IMR-90 (cell line): ENCODE data around the gene RAI14. TPM values are rescaled to one million over a fixed set of nuclear protein-coding genes. Genes with fewer than 3 reads are reported as not detected.

ENCODE experiments used
- ATAC-seq: fragments of 200-7000 bp; cut with Tn5 transposase; 2 replicates; pipeline ENCODE4 v1.9.1; 2020; ENCODE audit warnings: low read depth, mild to moderate bottlenecking, moderate library complexity
- BruUV-seq: library from RNA; stranded (reverse); fragments of 400-500 nt; replicated peaks from 2 replicates; lab custom pipeline; 2021; lab: Mats Ljungman, UMichigan
- CTCF ChIA-PET: fragments of 300-600 bp; formaldehyde crosslinking; extraction: SDS; loops from one replicate; lab custom pipeline; 2021; ENCODE audit warnings: antibody characterized with exemption; lab: Yijun Ruan, JAX
- POLR2A ChIA-PET: fragments of 300-600 bp; sonication (Branson Sonifier 250); formaldehyde crosslinking; loops from one replicate; lab custom pipeline; 2022; ENCODE audit warnings: antibody characterized with exemption; ENCODE audit not compliant: unreplicated experiment; lab: Charles Lee
- DNase-seq: peaks from one replicate; pipeline ENCODE4 v3.0.0; 2013
- H2AFZ ChIP-seq: replicated peaks from 2 replicates; pipeline ENCODE3; 2013; ENCODE audit warnings: low read length, mild to moderate bottlenecking; ENCODE audit not compliant: poor library complexity
- H2AK5ac ChIP-seq: 2 replicates; pipeline ENCODE4 v1.6.1; 2013; ENCODE audit warnings: low read depth, low read length, inconsistent platforms
- H2AK9ac ChIP-seq: replicated peaks from 2 replicates; pipeline ENCODE3; 2013; ENCODE audit warnings: mild to moderate bottlenecking, low read depth, low read length, moderate library complexity; ENCODE audit not compliant: poor library complexity
- H2BK120ac ChIP-seq: 2 replicates; pipeline ENCODE4 v1.6.1; 2013; ENCODE audit warnings: low read depth, low read length, inconsistent platforms
- H2BK15ac ChIP-seq: 3 replicates; pipeline ENCODE4 v1.6.1; 2013; ENCODE audit warnings: low read depth, low read length, inconsistent platforms
- H2BK20ac ChIP-seq: 2 replicates; pipeline ENCODE4 v1.6.1; 2013; ENCODE audit warnings: low read depth, mild to moderate bottlenecking, inconsistent platforms, low read length, moderate library complexity
- H2BK5ac ChIP-seq: 2 replicates; pipeline ENCODE4 v1.6.1; 2013; ENCODE audit warnings: mild to moderate bottlenecking, low read depth, low read length, inconsistent platforms; ENCODE audit not compliant: poor library complexity, severe bottlenecking
- H3K14ac ChIP-seq: replicated peaks from 2 replicates; pipeline ENCODE4 v1.6.1; 2013; ENCODE audit warnings: low read depth, low read length, inconsistent platforms
- H3K18ac ChIP-seq: 2 replicates; pipeline ENCODE4 v1.6.1; 2013; ENCODE audit warnings: low read depth, low read length, control low read depth
- H3K23ac ChIP-seq: 2 replicates; pipeline ENCODE4 v1.6.1; 2013; ENCODE audit warnings: low read depth, low read length, inconsistent platforms
- H3K27ac ChIP-seq: 2 replicates; pipeline ENCODE4 v1.5.1; 2013; ENCODE audit warnings: mild to moderate bottlenecking, control low read depth, low read length; ENCODE audit not compliant: insufficient read depth
- H3K27me3 ChIP-seq: 2 replicates; pipeline ENCODE4 v1.6.1; 2013; ENCODE audit warnings: low read length; ENCODE audit not compliant: control insufficient read depth, insufficient read depth
- H3K36me3 ChIP-seq: 2 replicates; pipeline ENCODE4 v1.6.1; 2013; ENCODE audit warnings: low read length, mixed read lengths; ENCODE audit not compliant: control insufficient read depth, insufficient read depth
- H3K4ac ChIP-seq: 2 replicates; pipeline ENCODE4 v1.6.1; 2013; ENCODE audit warnings: low read depth, low read length, inconsistent platforms
- H3K4me1 ChIP-seq: 2 replicates; pipeline ENCODE4 v1.6.1; 2013; ENCODE audit warnings: low read length, mixed read lengths; ENCODE audit not compliant: control insufficient read depth, insufficient read depth
- H3K4me2 ChIP-seq: 2 replicates; pipeline ENCODE4 v1.6.1; 2013; ENCODE audit warnings: low read depth, mild to moderate bottlenecking, control low read depth, low read length, moderate library complexity
- H3K4me3 ChIP-seq: 2 replicates; pipeline ENCODE4 v1.5.1; 2013; ENCODE audit warnings: low read depth, mild to moderate bottlenecking, control low read depth, low read length, moderate library complexity; ENCODE audit not compliant: insufficient read depth
- H3K56ac ChIP-seq: 2 replicates; pipeline ENCODE4 v1.6.1; 2013; ENCODE audit warnings: low read length, inconsistent platforms; ENCODE audit not compliant: insufficient read depth; ENCODE audit errors: extremely low read depth
- H3K79me1 ChIP-seq, 2 experiments: 2 replicates each; pipeline ENCODE4 v1.6.1; 2013; ENCODE audit warnings: low read length in 2 of 2, inconsistent platforms in 1 of 2, low read depth in 1 of 2
- H3K9ac ChIP-seq: 2 replicates; pipeline ENCODE4 v1.6.1; 2013; ENCODE audit warnings: low read depth, low read length, control low read depth
- H3K9me1 ChIP-seq: 2 replicates; pipeline ENCODE4 v1.6.1; 2013; ENCODE audit warnings: low read length, inconsistent platforms; ENCODE audit not compliant: insufficient read depth
- H3K9me3 ChIP-seq: 2 replicates; pipeline ENCODE4 v1.6.1; 2013; ENCODE audit warnings: low read length; ENCODE audit not compliant: control insufficient read depth, insufficient read depth
- H4K20me1 ChIP-seq: 2 replicates; pipeline ENCODE4 v1.6.1; 2013; ENCODE audit warnings: low read length, inconsistent platforms; ENCODE audit not compliant: insufficient read depth
- H4K5ac ChIP-seq: 2 replicates; pipeline ENCODE4 v1.6.1; 2013; ENCODE audit warnings: mild to moderate bottlenecking, low read depth, low read length, control low read depth
- H4K8ac ChIP-seq, 2 experiments: 2 replicates each; pipeline ENCODE4 v1.6.1; 2013; ENCODE audit warnings: low read depth in 2 of 2, low read length in 2 of 2, control low read depth in 1 of 2, inconsistent platforms in 1 of 2
- H4K91ac ChIP-seq: 2 replicates; pipeline ENCODE4 v1.6.1; 2013; ENCODE audit warnings: low read depth, low read length, inconsistent platforms; ENCODE audit not compliant: insufficient read depth
- BHLHE40 ChIP-seq: fragments of 150-350 bp; IDR thresholded peaks from 2 replicates; pipeline ENCODE4 v1.6.1; 2016; ENCODE audit warnings: mild to moderate bottlenecking, low read depth, low read length
- CEBPB ChIP-seq: IDR thresholded peaks from 2 replicates; pipeline ENCODE4 v1.6.1; 2012; ENCODE audit warnings: low read depth, low read length, improper control_type of control experiment
- MAFK ChIP-seq: IDR thresholded peaks from 2 replicates; pipeline ENCODE4 v1.6.1; 2012; ENCODE audit warnings: low read depth, low read length, improper control_type of control experiment
- NFE2L2 ChIP-seq: fragments of 150-350 bp; IDR thresholded peaks from 2 replicates; pipeline ENCODE4 v1.6.1; 2016; ENCODE audit warnings: low read depth, mild to moderate bottlenecking, low read length
- WGBS, 2 experiments: methylation state at CpG; one replicate each; pipeline versions ENCODE4 v1.1.5 to v1.1.7; 2013; ENCODE audit warnings: missing lambda C conversion rate in 2 of 2; ENCODE audit not compliant: insufficient read length in 1 of 2; ENCODE audit errors: extremely low coverage in 2 of 2; 5-methylcytosine and 5-hydroxymethylcytosine counted together
- dilution Hi-C: fragments of 300-500 bp; cut with HindIII; formaldehyde crosslinking; loops from one replicate; pipeline ENCODE4 v1.14.3; 2018; ENCODE audit warnings: low sequenced_read_pairs; ENCODE audit not compliant: unreplicated experiment
- in situ Hi-C: fragments of 300-500 bp; cut with MboI; formaldehyde crosslinking; loops from 3 replicates; pipeline ENCODE4 v1.14.3; 2019; ENCODE audit warnings: low sequenced_read_pairs, inconsistent platforms, mixed read lengths
- intact Hi-C: fragments of 100-400 bp; cut with micrococcal nuclease; formaldehyde crosslinking; loops from 2 replicates; pipeline ENCODE4 v1.10.0; 2022
- polyA plus RNA-seq, 3 experiments: library from polyadenylated mRNA; depleted of rRNA; stranded (reverse); fragments of >200 nt; gene quantifications; 2 replicates each; pipeline ENCODE4 v1.2.3, GENCODE V29; 2012; ENCODE audit warnings: low replicate concordance in 1 of 3
- total RNA-seq: library from RNA; depleted of rRNA; stranded (reverse); fragments of >200 nt; gene quantifications from 2 replicates; pipeline ENCODE4 v1.2.3, GENCODE V29; 2012

RAI14 gene
- total and polyA plus RNA-seq, 2 of the 4 experiments (the other 2 are of a cell fraction): 221 to 267 TPM

GRCh38 chr5:34675857-34676256 lies 19.7 kb downstream of the RAI14 start:
- peak overlapping the region; percentile 5; the same call in 1 of the 2 replicates for H2BK120ac ChIP-seq
- H2BK20ac ChIP-seq: no peak overlapping the region
- POLR2A ChIA-PET: interaction anchor here (0.6 kb wide), 1 partner anchor 156 kb away, joined by 6 read pairs; no protein-coding TSS in a partner anchor
- TF ChIP-seq NFE2L2: peak; percentile 74
- no peak for TF ChIP-seq BHLHE40
- peak; percentile 51 for TF ChIP-seq CEBPB
- TF ChIP-seq MAFK: peak; percentile 31; the same call in 1 of the 2 replicates
- peaks cover 31% of the 10 kb centered on the region for H3K4me1 ChIP-seq
- no peak overlapping the region for H3K4me3 ChIP-seq
- peak overlapping the region; percentile 39; the same call in 1 of the 3 replicates for H2BK15ac ChIP-seq
- H3K27ac ChIP-seq: peak overlapping the region; percentile 69; the same call in 1 of the 2 replicates
- CTCF ChIA-PET: no interaction called here
- peak overlapping the region; percentile 67; the same call in 1 of the 2 replicates for H4K5ac ChIP-seq
- no peaks in the 10 kb centered on the region for H3K27me3 ChIP-seq
- H3K4ac ChIP-seq: peak overlapping the region; percentile 12; the same call in 1 of the 2 replicates
- 0 out of 2 replicates have a peak overlapping the region, but pooled peaks have one; percentile 19 for H4K91ac ChIP-seq
- 100% methylated on average over 1 of the region's 3 CpGs; no CpG with 5 or more reads in 1 of the 2 experiments for WGBS, 2 experiments
- no peak overlapping the region for H3K9ac ChIP-seq
- H3K23ac ChIP-seq: no peak overlapping the region
- H2BK5ac ChIP-seq: peak overlapping the region; percentile 44
- DNase-seq (peak; percentile 45), ATAC-seq (no peak)
- H2AFZ ChIP-seq: no peak overlapping the region
- H3K36me3 ChIP-seq: peaks cover 17% of the 10 kb centered on the region
- dilution Hi-C loops (no loop called here), in situ Hi-C loops (no loop called here), intact Hi-C loops (no loop called here)
- H3K14ac ChIP-seq: peak overlapping the region; percentile 51; the same call in 1 of the 2 replicates
- H4K20me1 ChIP-seq: peaks cover 95% of the 10 kb centered on the region
- H4K8ac ChIP-seq: peak overlapping the region in 1 of 2 experiments; percentile 23; a peak in 1 of 4 replicates
- peak overlapping the region; percentile 73; the same call in 1 of the 2 replicates for H3K18ac ChIP-seq
- peaks cover 0 to 63% of the 10 kb centered on the region in 2 experiments; a peak in 2 of 4 replicates for H3K79me1 ChIP-seq
- no peak overlapping the region for H3K56ac ChIP-seq
- peak overlapping the region; percentile 64; the same call in 1 of the 2 replicates for H2AK5ac ChIP-seq
- no TSS peak for BruUV-seq
- peaks cover 47% of the 10 kb centered on the region for H3K9me1 ChIP-seq
- H3K9me3 ChIP-seq: no peaks in the 10 kb centered on the region
- no peak overlapping the region for H2AK9ac ChIP-seq
- H3K4me2 ChIP-seq: peak overlapping the region; percentile 31; the same call in 1 of the 2 replicates
